BLaER1 treated with 17β-estradiol and CSF1 and Interleukin-3, amounts not matched to agents 10 nM and 100 nM (cell line): Measurements from ENCODE around the gene GOLGB1.
"Not testable (repeated sequence)": the region's sequence is repeated elsewhere in the genome, so short reads cannot be mapped to it uniquely, and the experiment has no call there.

ENCODE experiments used
- H3K27ac ChIP-seq, 11 experiments: shearing (Covaris generic); formaldehyde crosslinking; 2 replicates each; pipeline ENCODE4 v1.8.1; 2022
- H3K27me3 ChIP-seq, 11 experiments: shearing (Covaris generic); formaldehyde crosslinking; 2 replicates each; pipeline ENCODE4 v1.8.1; 2022
- H3K36me3 ChIP-seq, 11 experiments: shearing (Covaris generic); formaldehyde crosslinking; 2 replicates each; pipeline ENCODE4 v1.8.1; 2022
- H3K4me1 ChIP-seq, 10 experiments: shearing (Covaris generic); formaldehyde crosslinking; 2 replicates each; pipeline ENCODE4 v1.8.1; 2022
- H3K4me2 ChIP-seq, 11 experiments: shearing (Covaris generic); formaldehyde crosslinking; 2 replicates each; pipeline ENCODE4 v1.8.1; 2022
- H3K4me3 ChIP-seq, 10 experiments: shearing (Covaris generic); formaldehyde crosslinking; 2 replicates each; pipeline ENCODE4 v1.8.1; 2022
- H3K9ac ChIP-seq, 11 experiments: shearing (Covaris generic); formaldehyde crosslinking; 2 replicates each; pipeline ENCODE4 v1.8.1; 2022
- H3K9me3 ChIP-seq, 11 experiments: shearing (Covaris generic); formaldehyde crosslinking; replicated peaks in 1 of 11; 2 replicates each; pipeline ENCODE4 v1.8.1; 2022
- H4K20me1 ChIP-seq, 11 experiments: shearing (Covaris generic); formaldehyde crosslinking; 2 replicates each; pipeline ENCODE4 v1.8.1; 2022
- Cebpa-rat ChIP-seq, 11 experiments: shearing (Covaris generic); IDR thresholded peaks; 2 replicates each; pipeline ENCODE4 v1.8.1; 2022

The GOLGB1 gene, protein sequence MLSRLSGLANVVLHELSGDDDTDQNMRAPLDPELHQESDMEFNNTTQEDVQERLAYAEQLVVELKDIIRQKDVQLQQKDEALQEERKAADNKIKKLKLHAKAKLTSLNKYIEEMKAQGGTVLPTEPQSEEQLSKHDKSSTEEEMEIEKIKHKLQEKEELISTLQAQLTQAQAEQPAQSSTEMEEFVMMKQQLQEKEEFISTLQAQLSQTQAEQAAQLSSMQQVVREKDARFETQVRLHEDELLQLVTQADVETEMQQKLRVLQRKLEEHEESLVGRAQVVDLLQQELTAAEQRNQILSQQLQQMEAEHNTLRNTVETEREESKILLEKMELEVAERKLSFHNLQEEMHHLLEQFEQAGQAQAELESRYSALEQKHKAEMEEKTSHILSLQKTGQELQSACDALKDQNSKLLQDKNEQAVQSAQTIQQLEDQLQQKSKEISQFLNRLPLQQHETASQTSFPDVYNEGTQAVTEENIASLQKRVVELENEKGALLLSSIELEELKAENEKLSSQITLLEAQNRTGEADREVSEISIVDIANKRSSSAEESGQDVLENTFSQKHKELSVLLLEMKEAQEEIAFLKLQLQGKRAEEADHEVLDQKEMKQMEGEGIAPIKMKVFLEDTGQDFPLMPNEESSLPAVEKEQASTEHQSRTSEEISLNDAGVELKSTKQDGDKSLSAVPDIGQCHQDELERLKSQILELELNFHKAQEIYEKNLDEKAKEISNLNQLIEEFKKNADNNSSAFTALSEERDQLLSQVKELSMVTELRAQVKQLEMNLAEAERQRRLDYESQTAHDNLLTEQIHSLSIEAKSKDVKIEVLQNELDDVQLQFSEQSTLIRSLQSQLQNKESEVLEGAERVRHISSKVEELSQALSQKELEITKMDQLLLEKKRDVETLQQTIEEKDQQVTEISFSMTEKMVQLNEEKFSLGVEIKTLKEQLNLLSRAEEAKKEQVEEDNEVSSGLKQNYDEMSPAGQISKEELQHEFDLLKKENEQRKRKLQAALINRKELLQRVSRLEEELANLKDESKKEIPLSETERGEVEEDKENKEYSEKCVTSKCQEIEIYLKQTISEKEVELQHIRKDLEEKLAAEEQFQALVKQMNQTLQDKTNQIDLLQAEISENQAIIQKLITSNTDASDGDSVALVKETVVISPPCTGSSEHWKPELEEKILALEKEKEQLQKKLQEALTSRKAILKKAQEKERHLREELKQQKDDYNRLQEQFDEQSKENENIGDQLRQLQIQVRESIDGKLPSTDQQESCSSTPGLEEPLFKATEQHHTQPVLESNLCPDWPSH (N-terminal part only)

GRCh38 chr3:121749276-121750086 lies at the start of gene GOLGB1:
TSS of gene GOLGB1 (minus strand) at chr3:121749741. CDS start at chr3:121730971, 18,770 bp downstream.
- Histone ChIP-seq H3K4me1 (peaks cover 15 to 23% (median 20%) of the 10 kb centered on the region in 10 experiments), H4K20me1 (peaks cover 0 to 22% (median 4%) of the 10 kb centered on the region in 11 experiments; a peak in 7 of 22 replicates), H3K4me3 (peak within 1 kb of the TSS; percentile 71 to 98 (median 84)), H3K9ac (peak within 1 kb of the TSS; percentile 81 to 96 (median 87)), H3K27me3 (no peaks in the 10 kb centered on the region), H3K36me3 (no peaks in the 10 kb centered on the region; a peak in 2 of 22 replicates), H3K9me3 (no peaks in the 10 kb centered on the region), H3K27ac (peak within 1 kb of the TSS; percentile 72 to 95 (median 80)), H3K4me2 (peak within 1 kb of the TSS; percentile 84 to 98 (median 94))
- no peak for TF ChIP-seq Cebpa-rat (IDR thresholded peaks at IDR 0.05)

- Histone ChIP-seq H3K9ac (no peak overlapping the region), H3K27ac (no peak overlapping the region), H3K27me3 (no peaks in the 10 kb centered on the region), H3K4me2 (no peak overlapping the region), H4K20me1 (no peaks in the 10 kb centered on the region), H3K4me1 (no peaks in the 10 kb centered on the region), H3K4me3 (no peak overlapping the region), H3K36me3 (peaks cover 34 to 100% (median 69%) of the 10 kb centered on the region in 11 experiments; a peak in 20 of 22 replicates), H3K9me3 (no peaks in the 10 kb centered on the region)
- TF ChIP-seq Cebpa-rat (IDR thresholded peaks at IDR 0.05): no peak
These were observed 47.4 kb upstream of the GOLGB1 start for GRCh38 chr3:121796970-121797369.

DNA sequence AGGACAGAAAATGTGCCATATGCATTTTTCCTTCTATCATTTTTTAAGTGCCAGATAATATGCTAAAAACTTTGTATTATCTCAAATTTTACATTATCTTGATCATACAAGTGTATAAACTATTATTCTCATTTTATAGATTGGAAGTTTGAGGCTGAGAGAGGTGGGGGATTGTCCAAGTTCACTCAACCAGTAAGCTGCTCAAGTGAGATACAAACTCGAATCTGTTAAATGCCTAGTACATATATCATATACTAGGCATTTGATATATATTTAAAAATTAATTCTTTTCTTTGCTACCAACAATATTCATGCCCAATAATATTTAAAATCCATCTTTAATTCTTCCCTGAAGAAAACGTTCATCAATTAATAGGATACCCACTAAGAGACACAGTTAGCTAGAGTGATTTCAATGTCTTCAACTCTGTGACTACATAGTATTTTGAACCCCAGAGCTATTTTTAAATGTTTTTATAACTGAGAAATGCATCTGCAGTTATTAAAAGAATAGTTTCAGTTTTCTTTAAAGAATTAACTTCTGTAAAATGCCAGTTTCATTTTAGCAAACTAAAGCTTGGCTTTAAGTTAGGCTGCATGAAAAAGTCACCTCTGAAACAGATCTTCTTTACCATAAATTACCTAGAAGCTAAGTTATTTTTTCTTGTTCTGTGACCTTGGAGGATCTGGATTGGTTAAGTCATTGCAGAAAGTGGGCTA lies 44.9 kb upstream of the GOLGB1 start:
- H3K4me3 ChIP-seq: no peak overlapping the region
- H3K4me1 ChIP-seq: no peaks in the 10 kb centered on the region
- H3K9ac ChIP-seq: no peak overlapping the region
- no peaks in the 10 kb centered on the region for H4K20me1 ChIP-seq
- H3K36me3 ChIP-seq: peaks cover 48 to 100% (median 84%) of the 10 kb centered on the region in 11 experiments; a peak in 21 of 22 replicates
- no peak for TF ChIP-seq Cebpa-rat (IDR thresholded peaks at IDR 0.05)
- no peaks in the 10 kb centered on the region for H3K27me3 ChIP-seq
- H3K9me3 ChIP-seq: no peaks in the 10 kb centered on the region
- H3K4me2 ChIP-seq: no peak overlapping the region
- H3K27ac ChIP-seq: no peak overlapping the region

GRCh38 chr3:121793078-121793477 lies 43.5 kb upstream of the GOLGB1 start:
- no peaks in the 10 kb centered on the region for H3K9me3 ChIP-seq
- H3K27me3 ChIP-seq: no peaks in the 10 kb centered on the region
- H3K9ac ChIP-seq: no peak overlapping the region
- H3K4me2 ChIP-seq: no peak overlapping the region
- no peaks in the 10 kb centered on the region for H3K4me1 ChIP-seq
- no peak for TF ChIP-seq Cebpa-rat (IDR thresholded peaks at IDR 0.05)
- no peak overlapping the region for H3K4me3 ChIP-seq
- H3K36me3 ChIP-seq: peaks cover 55 to 100% (median 86%) of the 10 kb centered on the region in 11 experiments
- H4K20me1 ChIP-seq: no peaks in the 10 kb centered on the region
- no peak overlapping the region for H3K27ac ChIP-seq

DNA sequence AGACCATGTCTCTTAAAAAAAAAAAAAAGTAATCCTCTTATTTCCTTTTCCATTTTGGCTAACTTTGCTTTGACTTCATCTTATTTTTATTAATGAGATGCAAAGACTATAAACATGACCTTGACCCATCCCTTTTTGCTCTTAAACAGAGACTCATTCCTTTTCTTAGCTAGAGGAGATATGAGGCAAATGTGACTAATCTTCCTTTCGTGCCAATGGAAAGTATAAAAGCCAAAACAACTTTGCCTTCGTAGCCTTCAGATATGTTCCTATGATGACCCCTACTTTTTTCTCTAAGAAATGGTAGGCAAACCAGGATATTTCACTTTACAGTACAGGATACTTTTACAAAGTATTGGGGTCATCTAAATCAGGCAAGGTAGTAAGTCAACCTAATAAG lies 36.9 kb upstream of the GOLGB1 start:
- H3K9me3 ChIP-seq: no peaks in the 10 kb centered on the region
- peaks cover 86 to 100% (median 90%) of the 10 kb centered on the region in 11 experiments for H3K36me3 ChIP-seq
- H3K4me1 ChIP-seq: no peaks in the 10 kb centered on the region
- H3K4me3 ChIP-seq: no peak overlapping the region
- H3K27me3 ChIP-seq: no peaks in the 10 kb centered on the region
- no peak overlapping the region for H3K27ac ChIP-seq
- no peak for TF ChIP-seq Cebpa-rat (IDR thresholded peaks at IDR 0.05)
- H3K9ac ChIP-seq: no peak overlapping the region
- no peak overlapping the region for H3K4me2 ChIP-seq
- no peaks in the 10 kb centered on the region for H4K20me1 ChIP-seq

- H3K27ac ChIP-seq, H4K20me1 ChIP-seq, H3K9me3 ChIP-seq, H3K27me3 ChIP-seq, H3K4me2 ChIP-seq, H3K9ac ChIP-seq, H3K4me1 ChIP-seq, H3K4me3 ChIP-seq: not testable (repeated sequence)
- H3K36me3 ChIP-seq: peaks cover 93 to 100% (median 98%) of the 10 kb centered on the region in 11 experiments
These were observed 33.2 kb upstream of the GOLGB1 start for GRCh38 chr3:121782784-121783183.

GRCh38 chr3:121781611-121782010 lies 32.1 kb upstream of the GOLGB1 start:
- Histone ChIP-seq H3K4me3 (no peak overlapping the region), H3K36me3 (peaks cover 93 to 100% (median 98%) of the 10 kb centered on the region in 11 experiments), H3K27me3 (no peaks in the 10 kb centered on the region), H4K20me1 (no peaks in the 10 kb centered on the region), H3K4me2 (no peak overlapping the region), H3K9ac (no peak overlapping the region), H3K27ac (no peak overlapping the region), H3K9me3 (0 out of 22 replicates have a peak, but pooled peaks cover 0 to 1% (median 0%) of the 10 kb centered on the region in 11 experiments), H3K4me1 (no peaks in the 10 kb centered on the region)
- no peak for TF ChIP-seq Cebpa-rat (IDR thresholded peaks at IDR 0.05)

GRCh38 chr3:121775095-121775494 lies 25.6 kb upstream of the GOLGB1 start:
- not testable (repeated sequence) for H3K27me3 ChIP-seq, H3K4me1 ChIP-seq, H4K20me1 ChIP-seq, H3K4me2 ChIP-seq, H3K27ac ChIP-seq, H3K9ac ChIP-seq, H3K4me3 ChIP-seq
- peaks cover 7 to 17% (median 14%) of the 10 kb centered on the region in 11 experiments; a peak in 20 of 22 replicates for H3K9me3 ChIP-seq
- H3K36me3 ChIP-seq: peaks cover 96 to 100% (median 100%) of the 10 kb centered on the region in 11 experiments
